Measurements from ENCODE around the gene KCNG3. TPM values are rescaled to one million over a fixed set of nuclear protein-coding genes. Genes with fewer than 3 reads are reported as not detected.

The KCNG3 gene
- total RNA-seq, 4 donors from 2014 or later: 0.27 TPM; not detected in 3

- Histone ChIP-seq H3K4me3 (peak overlapping the region in 1 of 2 donors; percentile 67), H3K27ac (no peak overlapping the region), H3K9me3 (no peaks in the 10 kb centered on the region), H3K4me1 (peaks cover 0 to 25% (median 0%) of the 10 kb centered on the region in 3 donors), H3K27me3 (peaks cover 54% of the 10 kb centered on the region), H3K36me3 (no peaks in the 10 kb centered on the region)
- TF ChIP-seq EP300 (IDR thresholded peaks at IDR 0.05) (no peak), CTCF (IDR thresholded peaks at IDR 0.05) (no peak), POLR2A (IDR thresholded peaks at IDR 0.05) (no peak)
- WGBS, 2 donors (ENCODE audit: low coverage in 1 of 2): 0% methylated on average over 1 of the region's 1 CpG
- no peak for ATAC-seq
Measured at GRCh38 chr2:42495234-42495581, 1.4 kb upstream of the KCNG3 start.

- Histone ChIP-seq H3K9me3 (no peaks in the 10 kb centered on the region), H3K4me3 (peak overlapping the region; percentile 44 to 67), H3K27ac (peak overlapping the region in 2 of 4 donors; percentile 15 to 30), H3K27me3 (peaks cover 54% of the 10 kb centered on the region), H3K4me1 (peaks cover 0 to 25% (median 0%) of the 10 kb centered on the region in 3 donors), H3K36me3 (no peaks in the 10 kb centered on the region)
- peak; percentile 65 to 90 (median 78) for TF ChIP-seq CTCF (IDR thresholded peaks at IDR 0.05)
- TF ChIP-seq POLR2A (IDR thresholded peaks at IDR 0.05): no peak
- TF ChIP-seq POLR2AphosphoS5 (IDR thresholded peaks at IDR 0.05): no peak
- 0 to 1% methylated on average over 6 to 20 of the region's 65 CpGs for WGBS, 2 donors (ENCODE audit: low coverage in 1 of 2)
- ATAC-seq: peak; percentile 48
Measured at GRCh38 chr2:42494355-42495233, 812 bp upstream of the KCNG3 start.

GRCh38 chr2:42492691-42493467 lies 903 bp downstream of the KCNG3 start:
- H3K27me3 ChIP-seq: peaks cover 54% of the 10 kb centered on the region
- H3K27ac ChIP-seq: no peak overlapping the region
- TF ChIP-seq CTCF (IDR thresholded peaks at IDR 0.05): no peak
- TF ChIP-seq EP300 (IDR thresholded peaks at IDR 0.05): no peak
- no peaks in the 10 kb centered on the region for H3K9me3 ChIP-seq
- H3K4me1 ChIP-seq: peaks cover 0 to 25% (median 0%) of the 10 kb centered on the region in 3 donors
- no peaks in the 10 kb centered on the region for H3K36me3 ChIP-seq
- no CpG with 5 or more reads among the region's 111 CpGs for WGBS, 2 donors (ENCODE audit: low coverage in 1 of 2)
- ATAC-seq: no peak
- H3K4me3 ChIP-seq: peak overlapping the region in 1 of 2 donors; percentile 67

DNA sequence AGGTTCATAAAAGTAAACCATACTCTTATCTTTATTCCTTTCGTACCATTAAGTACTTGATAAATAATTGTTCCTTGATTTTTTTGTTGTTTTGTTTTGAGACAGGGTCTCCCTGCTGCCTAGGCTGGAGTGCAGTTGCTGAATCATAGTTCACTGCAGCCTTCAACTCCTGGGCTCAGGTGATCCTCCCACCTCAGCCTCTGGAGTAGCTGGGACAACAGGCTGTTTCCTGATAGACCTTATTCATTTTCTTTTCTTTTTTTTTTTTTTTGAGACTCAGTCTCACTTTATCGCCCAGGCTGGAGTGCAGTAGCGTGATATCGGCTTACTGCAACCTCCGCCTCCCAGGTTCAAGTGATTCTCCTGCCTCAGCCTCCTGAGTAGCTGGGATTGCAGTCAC lies 5.5 kb downstream of the KCNG3 start:
- H3K27ac ChIP-seq: no peak overlapping the region
- H3K27me3 ChIP-seq: peaks cover 17% of the 10 kb centered on the region
- no peaks in the 10 kb centered on the region for H3K9me3 ChIP-seq
- 93% methylated on average over 1 to 4 of the region's 5 CpGs for WGBS, 2 donors (ENCODE audit: low coverage in 1 of 2)
- TF ChIP-seq POLR2AphosphoS5 (IDR thresholded peaks at IDR 0.05): no peak
- no peak for TF ChIP-seq EP300 (IDR thresholded peaks at IDR 0.05)
- no peak for TF ChIP-seq POLR2A (IDR thresholded peaks at IDR 0.05)
- no peak for TF ChIP-seq CTCF (IDR thresholded peaks at IDR 0.05)
- ATAC-seq: no peak
- H3K36me3 ChIP-seq: no peaks in the 10 kb centered on the region
- H3K4me3 ChIP-seq: no peak overlapping the region
- peaks cover 0 to 6% (median 0%) of the 10 kb centered on the region in 3 donors for H3K4me1 ChIP-seq

Measured in gastroesophageal sphincter (tissue), 4 donors.